ENCODE results near the gene COL4A6.

DNA sequence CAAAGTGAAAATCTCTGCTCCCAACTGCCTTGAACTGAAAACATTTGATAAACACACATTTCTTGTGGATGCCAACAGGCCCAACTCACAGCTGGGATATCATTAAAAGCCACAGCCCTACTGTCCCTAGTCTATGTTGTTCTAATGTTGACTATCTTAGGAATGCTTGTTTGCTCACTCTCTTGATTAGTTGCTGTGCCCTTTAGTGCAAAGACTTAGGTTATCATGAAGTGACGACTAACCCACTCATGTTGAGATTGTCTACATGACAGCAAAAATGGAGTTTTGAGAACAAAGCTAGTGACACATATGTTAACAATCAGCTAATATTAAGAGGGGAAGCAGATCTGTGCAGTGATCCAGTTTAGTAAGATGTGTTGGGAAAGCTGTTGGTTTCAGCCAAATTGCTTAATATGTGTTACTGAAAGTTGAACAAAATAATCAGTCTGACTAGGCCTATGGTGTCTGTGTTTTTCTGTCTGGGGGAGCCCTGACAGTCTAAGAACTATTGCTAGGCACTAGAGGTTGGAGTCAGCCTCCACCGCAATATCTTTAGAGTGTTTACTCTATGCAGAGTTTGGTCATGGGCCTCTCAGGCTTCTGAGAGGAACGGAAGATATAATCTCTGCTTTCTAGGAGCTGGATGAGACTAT is 221.2 kb downstream of the COL4A6 start:
- TF ChIP-seq, protein P1, sequence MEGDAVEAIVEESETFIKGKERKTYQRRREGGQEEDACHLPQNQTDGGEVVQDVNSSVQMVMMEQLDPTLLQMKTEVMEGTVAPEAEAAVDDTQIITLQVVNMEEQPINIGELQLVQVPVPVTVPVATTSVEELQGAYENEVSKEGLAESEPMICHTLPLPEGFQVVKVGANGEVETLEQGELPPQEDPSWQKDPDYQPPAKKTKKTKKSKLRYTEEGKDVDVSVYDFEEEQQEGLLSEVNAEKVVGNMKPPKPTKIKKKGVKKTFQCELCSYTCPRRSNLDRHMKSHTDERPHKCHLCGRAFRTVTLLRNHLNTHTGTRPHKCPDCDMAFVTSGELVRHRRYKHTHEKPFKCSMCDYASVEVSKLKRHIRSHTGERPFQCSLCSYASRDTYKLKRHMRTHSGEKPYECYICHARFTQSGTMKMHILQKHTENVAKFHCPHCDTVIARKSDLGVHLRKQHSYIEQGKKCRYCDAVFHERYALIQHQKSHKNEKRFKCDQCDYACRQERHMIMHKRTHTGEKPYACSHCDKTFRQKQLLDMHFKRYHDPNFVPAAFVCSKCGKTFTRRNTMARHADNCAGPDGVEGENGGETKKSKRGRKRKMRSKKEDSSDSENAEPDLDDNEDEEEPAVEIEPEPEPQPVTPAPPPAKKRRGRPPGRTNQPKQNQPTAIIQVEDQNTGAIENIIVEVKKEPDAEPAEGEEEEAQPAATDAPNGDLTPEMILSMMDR (IDR thresholded peaks at IDR 0.05) = no peak
- TF ChIP-seq POLR2AphosphoS5 (IDR thresholded peaks at IDR 0.05; ENCODE audit: low read depth, low read length) (no peak), SIN3A (IDR thresholded peaks at IDR 0.05; ENCODE audit: borderline replicate concordance, insufficient read depth, low read depth, low read length) (no peak)
- TF ChIP-seq, protein P2, sequence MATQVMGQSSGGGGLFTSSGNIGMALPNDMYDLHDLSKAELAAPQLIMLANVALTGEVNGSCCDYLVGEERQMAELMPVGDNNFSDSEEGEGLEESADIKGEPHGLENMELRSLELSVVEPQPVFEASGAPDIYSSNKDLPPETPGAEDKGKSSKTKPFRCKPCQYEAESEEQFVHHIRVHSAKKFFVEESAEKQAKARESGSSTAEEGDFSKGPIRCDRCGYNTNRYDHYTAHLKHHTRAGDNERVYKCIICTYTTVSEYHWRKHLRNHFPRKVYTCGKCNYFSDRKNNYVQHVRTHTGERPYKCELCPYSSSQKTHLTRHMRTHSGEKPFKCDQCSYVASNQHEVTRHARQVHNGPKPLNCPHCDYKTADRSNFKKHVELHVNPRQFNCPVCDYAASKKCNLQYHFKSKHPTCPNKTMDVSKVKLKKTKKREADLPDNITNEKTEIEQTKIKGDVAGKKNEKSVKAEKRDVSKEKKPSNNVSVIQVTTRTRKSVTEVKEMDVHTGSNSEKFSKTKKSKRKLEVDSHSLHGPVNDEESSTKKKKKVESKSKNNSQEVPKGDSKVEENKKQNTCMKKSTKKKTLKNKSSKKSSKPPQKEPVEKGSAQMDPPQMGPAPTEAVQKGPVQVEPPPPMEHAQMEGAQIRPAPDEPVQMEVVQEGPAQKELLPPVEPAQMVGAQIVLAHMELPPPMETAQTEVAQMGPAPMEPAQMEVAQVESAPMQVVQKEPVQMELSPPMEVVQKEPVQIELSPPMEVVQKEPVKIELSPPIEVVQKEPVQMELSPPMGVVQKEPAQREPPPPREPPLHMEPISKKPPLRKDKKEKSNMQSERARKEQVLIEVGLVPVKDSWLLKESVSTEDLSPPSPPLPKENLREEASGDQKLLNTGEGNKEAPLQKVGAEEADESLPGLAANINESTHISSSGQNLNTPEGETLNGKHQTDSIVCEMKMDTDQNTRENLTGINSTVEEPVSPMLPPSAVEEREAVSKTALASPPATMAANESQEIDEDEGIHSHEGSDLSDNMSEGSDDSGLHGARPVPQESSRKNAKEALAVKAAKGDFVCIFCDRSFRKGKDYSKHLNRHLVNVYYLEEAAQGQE (IDR thresholded peaks at IDR 0.05; ENCODE audit: insufficient read depth in 1 of 2, low read depth in 2 of 2, low read length in 1 of 2) = no peak
